NCI-H748 treated with DMSO at 0.1 percent for 48 hours (cell line): ENCODE data around the gene CACNG5.
"Not testable (repeated sequence)": the region's sequence is repeated elsewhere in the genome, so short reads cannot be mapped to it uniquely, and the experiment has no call there.

Experiments
- DNase-seq: peaks from one replicate; lab custom pipeline; 2025; lab: John Stamatoyannopoulos, UW

CACNG5 gene

GRCh38 chr17:66849851-66850580 is 15.1 kb downstream of the CACNG5 start:
- DNase-seq = no peak

- no peak for DNase-seq
These were observed 15.8 kb downstream of the CACNG5 start for GRCh38 chr17:66850692-66851091.

GRCh38 chr17:66855204-66855603 is 20.3 kb downstream of the CACNG5 start:
- DNase-seq = no peak

- no peak for DNase-seq
These were observed 23.5 kb downstream of the CACNG5 start for GRCh38 chr17:66858226-66859083.

GRCh38 chr17:66859353-66859752 is 24.4 kb downstream of the CACNG5 start:
- no peak for DNase-seq

- no peak for DNase-seq
These were observed 25.3 kb downstream of the CACNG5 start for GRCh38 chr17:66860204-66860603.

GRCh38 chr17:66863820-66864219 is 28.9 kb downstream of the CACNG5 start:
- no peak for DNase-seq

GRCh38 chr17:66865151-66865550 is 30.2 kb downstream of the CACNG5 start:
- no peak for DNase-seq

GRCh38 chr17:66873962-66874361 is 39.0 kb downstream of the CACNG5 start:
- no peak for DNase-seq

- no peak for DNase-seq
These were observed 50.0 kb downstream of the CACNG5 start for GRCh38 chr17:66884931-66885330.

GRCh38 chr17:66885417-66885816 is 50.5 kb downstream of the CACNG5 start:
- DNase-seq = no peak

GRCh38 chr17:66889480-66890230 is 54.7 kb downstream of the CACNG5 start:
- no peak for DNase-seq

- DNase-seq = no peak
These were observed 57.3 kb downstream of the CACNG5 start for GRCh38 chr17:66892246-66892645.

- no peak for DNase-seq
These were observed 58.5 kb downstream of the CACNG5 start for GRCh38 chr17:66893382-66893781.

- no peak for DNase-seq
These were observed 58.9 kb downstream of the CACNG5 start for GRCh38 chr17:66893863-66894262.

GRCh38 chr17:66897141-66897540 is 62.2 kb downstream of the CACNG5 start:
- no peak for DNase-seq

- no peak for DNase-seq
These were observed 63.6 kb downstream of the CACNG5 start for GRCh38 chr17:66898536-66898935.

GRCh38 chr17:66900126-66901010 is 65.5 kb downstream of the CACNG5 start:
- DNase-seq = peak; percentile 3

GRCh38 chr17:66903296-66903695 is 68.4 kb downstream of the CACNG5 start:
- DNase-seq = not testable (repeated sequence)

- DNase-seq = no peak
These were observed 68.9 kb downstream of the CACNG5 start for GRCh38 chr17:66903781-66904180.
